HG03135 (cell line): ENCODE data around the gene GAS7.

ENCODE experiments used
- ATAC-seq: cut with Tn5 transposase; IDR thresholded peaks from one replicate; pipeline ENCODE4 v1.9.1; 2021; ENCODE audit warnings: mild to moderate bottlenecking, moderate library complexity; ENCODE audit not compliant: unreplicated experiment

GAS7 gene

DNA sequence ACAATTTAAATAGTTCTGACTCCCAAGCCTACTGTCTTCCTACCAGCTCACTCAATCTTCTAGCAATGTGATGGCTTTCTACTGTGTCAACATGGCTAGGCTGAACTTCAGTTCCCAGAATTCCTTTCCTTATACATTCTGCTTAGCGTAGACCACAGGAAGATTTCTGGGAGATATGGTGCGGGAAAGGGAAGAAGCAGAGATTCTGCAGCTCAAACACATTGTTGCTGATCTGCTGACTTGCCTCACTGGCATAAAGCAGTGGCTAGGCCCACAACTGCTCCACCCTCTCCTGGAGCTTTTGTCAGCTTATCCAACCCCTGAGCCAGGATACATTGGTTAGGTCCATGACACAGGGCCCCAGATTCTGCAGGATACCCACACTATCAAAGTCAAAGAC lies 58.8 kb downstream of the GAS7 start:
- no peak for ATAC-seq

DNA sequence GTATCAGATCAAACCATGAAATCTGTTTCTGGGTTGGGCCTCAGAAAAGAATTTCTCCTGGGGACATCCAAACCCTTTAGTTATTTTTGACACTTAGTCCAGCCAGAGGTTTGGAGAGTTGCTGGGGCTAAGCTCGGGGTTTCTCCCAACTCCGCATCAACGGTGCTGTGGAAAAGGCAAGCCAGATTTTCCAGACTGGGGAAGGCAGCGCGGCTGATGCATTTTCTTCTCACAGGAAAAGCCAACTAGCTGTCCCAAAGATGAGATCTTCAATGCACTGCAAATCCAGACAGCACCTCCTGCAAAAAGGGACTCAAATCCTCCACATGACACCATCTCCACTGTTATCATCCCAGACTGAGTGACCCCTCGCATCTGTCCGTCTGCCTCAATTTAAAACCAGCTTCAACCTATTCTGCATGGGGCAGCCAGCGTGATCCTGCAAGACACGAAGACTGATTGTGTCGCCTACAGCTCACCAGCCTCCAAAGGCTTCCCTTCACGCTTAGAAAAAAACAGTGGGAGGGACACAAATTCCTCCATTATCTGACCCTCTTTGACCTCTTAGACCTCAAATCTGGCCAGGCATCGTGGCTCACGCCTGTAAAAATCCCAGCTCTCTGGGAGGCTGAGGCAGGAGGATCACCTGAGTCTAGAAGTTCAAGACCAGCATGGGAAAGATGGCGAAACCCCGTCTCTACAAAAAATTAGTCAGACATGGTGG lies 62.0 kb downstream of the GAS7 start:
- no peak for ATAC-seq

DNA sequence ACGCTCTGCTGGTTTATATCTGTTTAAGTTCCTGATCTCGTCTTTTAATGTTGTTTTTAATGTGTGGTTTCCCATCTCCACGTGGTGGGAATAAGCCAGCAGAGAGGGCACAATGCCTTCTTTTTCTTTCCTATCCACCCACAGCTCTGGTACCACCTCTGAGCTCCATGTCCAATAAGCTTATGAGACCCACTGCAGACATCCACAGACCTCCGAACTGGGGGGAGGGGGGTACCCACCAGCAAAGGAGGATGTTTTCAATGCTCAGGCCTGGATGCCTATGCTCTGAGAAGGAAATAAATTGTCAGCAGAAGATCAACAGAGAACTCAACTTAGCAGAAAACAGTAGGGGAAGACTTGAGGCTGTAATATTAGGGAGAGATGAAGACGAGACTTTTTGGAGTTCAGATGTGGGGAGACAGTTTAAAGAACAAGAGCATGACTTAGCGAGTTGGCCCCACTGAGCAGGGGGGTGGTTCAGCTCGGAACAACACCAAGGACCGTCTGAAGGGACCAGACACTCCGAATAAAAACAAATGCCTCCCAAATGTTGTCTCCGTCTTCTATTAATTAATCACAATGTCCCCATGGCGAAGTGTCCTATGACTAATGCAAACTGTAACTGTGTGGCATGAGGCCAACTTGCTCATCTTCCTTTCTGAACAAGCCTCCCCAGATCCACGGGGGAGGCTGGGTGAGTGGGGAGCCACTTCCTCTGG lies 62.7 kb downstream of the GAS7 start:
- ATAC-seq, result no peak

GRCh38 chr17:10130677-10131076 lies 67.7 kb downstream of the GAS7 start:
- ATAC-seq, result no peak

DNA sequence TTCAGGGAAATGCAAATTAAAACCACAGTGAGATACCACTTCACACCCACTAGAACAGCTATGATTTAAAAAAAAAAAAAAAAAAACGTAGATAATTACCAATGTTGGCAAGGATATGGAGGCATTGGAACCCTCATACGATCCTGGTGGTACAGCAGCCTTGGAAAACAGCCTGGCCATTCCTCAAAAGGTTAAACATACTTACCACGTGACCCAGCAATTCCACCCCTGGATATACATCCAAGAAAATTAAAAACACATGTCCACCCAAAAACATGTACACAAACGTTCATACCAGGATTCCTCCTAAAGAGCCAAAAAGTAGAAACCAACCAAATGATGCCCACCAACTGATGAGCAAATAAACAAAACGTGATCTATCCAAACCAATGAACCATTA lies 68.1 kb downstream of the GAS7 start:
- ATAC-seq, result no peak

DNA sequence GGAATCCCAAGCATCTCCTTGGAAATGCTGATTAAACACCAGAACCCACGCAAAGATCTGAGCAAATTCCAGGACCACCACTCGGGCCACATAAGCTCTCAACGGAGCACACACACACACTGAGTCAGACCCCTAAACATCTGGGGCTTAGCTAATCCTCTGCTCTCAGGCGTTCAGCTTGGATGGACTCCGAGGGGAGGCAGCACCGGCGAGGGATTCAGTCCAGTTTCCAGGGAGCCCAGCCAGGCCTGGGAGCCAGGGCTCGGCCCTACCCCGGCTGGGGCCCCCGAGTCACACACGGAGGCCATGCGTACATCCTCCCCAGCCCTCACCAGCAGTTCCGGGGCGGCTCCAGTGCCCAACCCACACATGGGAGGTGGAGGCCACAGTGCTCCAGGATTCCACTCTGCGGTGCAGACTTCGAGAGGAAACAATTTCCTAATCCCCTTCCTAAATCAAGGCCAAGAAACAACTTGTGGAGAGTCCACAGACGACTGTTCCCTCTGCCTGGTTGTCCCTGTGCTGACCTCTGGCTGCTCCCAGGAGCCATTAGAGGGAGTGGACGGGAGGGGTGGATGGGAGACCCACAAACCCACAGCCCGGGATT lies 70.5 kb downstream of the GAS7 start:
- no peak for ATAC-seq

- no peak for ATAC-seq
These were observed 71.5 kb downstream of the GAS7 start for GRCh38 chr17:10126616-10127501.

- ATAC-seq, result no peak
These were observed 72.2 kb downstream of the GAS7 start for GRCh38 chr17:10126276-10126615.

DNA sequence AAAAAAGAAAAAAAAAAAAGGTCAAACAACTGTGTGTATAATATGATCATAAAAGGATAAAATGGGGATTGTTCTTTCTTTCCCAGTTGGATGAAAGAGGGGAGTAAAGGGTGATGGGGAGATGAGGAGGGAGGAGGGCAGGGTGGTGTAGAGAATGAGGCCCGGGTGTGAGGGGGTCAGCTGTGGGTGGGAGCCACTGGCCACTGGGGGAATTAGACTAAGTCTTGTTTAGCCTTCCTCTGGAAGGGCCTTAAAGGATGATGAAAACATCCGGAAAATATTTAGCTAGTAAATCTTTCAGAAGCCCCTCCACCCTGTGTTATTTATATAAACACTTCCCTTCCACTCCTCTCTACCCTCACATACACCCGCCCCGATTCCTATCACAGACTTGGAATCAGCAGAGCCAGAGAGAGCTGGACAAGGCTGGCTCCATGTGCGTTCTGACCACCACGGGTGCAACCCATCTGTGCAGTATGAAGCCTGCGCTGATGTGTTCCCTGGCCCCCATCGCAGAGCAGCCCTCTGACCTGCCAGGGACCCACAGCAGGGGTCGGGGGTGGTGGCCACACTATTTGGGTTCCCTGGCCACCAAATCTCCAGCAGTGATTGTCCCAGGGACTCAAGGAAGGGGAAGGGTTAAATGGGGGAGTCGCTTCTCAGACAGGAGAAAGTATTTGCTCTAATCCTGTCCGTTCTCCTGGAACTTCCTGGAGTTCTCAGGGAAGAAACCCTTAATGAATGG lies 72.7 kb downstream of the GAS7 start:
- ATAC-seq, result no peak

DNA sequence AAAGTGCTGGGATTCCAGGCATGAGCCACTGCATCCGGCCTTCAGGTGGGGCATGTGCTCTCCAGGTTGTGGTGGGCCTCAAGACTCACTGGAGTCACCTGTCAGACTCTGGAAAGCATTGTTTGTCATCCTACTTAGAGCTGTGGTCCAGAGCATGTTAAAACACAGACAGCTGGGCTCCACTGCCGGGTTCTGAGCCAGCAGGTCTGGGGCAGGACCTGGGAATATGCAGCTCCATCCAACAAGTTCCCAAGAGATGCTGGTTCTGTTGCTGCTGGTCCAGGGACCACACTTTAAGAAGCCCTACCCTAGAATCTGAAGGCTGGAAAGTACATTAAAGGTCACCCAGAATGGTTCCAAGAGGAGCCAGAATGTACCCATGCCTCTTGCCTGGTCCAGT lies 75.3 kb downstream of the GAS7 start:
- no peak for ATAC-seq

GRCh38 chr17:10121971-10122707 lies 76.3 kb downstream of the GAS7 start:
- no peak for ATAC-seq

GRCh38 chr17:10120749-10121148 lies 77.7 kb downstream of the GAS7 start:
- no peak for ATAC-seq

GRCh38 chr17:10120109-10120485 lies 78.3 kb downstream of the GAS7 start:
- no peak for ATAC-seq

GRCh38 chr17:10119203-10120108 lies 79.0 kb downstream of the GAS7 start:
- no peak for ATAC-seq

DNA sequence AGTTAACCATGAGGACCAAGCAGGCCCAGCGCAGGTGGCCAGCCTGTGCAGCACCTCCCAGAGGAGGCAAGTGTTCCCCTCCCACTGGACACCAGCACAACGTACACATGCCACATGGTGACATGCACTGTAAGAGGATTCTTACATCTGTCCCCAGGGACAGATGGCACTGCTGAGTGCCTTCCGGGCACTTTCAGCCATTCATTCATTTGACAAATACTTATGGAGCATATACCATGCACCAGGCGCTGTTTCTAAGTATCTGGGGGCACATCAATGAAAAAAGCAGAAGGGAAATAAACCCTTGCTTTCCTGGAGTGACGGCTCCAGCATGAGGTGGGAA lies 79.6 kb downstream of the GAS7 start:
- ATAC-seq, result no peak

- ATAC-seq, result no peak
These were observed 80.8 kb downstream of the GAS7 start for GRCh38 chr17:10117581-10118001.

DNA sequence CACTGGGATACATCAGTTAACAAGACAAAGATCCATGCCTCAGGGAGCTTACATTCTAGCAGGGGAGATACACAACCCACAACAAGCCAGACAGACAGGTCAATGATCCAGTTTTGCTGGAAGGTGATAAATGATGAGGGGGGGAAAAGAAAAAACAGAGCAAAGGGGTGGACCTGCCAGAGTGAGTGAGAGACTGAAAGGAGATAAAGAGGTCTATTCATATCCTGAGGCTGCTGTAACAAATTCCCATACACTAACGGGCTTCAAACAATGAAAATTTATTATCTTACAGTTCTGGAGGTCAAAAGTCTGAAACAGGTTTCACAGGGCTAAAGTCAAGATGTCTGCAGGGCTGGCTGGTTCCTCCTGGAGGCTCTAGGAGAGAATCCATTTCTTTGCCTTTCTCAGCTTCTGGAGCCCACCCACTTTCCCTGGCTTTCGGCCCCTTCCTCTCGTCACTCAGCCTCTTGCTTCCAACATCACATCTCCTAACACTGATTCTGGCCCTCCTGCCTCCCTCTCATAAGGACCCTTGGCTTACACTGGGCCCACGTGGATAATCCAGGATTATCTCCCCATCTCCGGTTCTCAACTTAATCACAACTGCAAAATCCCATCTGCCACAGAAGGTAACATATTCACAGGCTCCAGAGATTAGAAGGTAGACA lies 81.5 kb downstream of the GAS7 start:
- ATAC-seq, result no peak

GRCh38 chr17:10116267-10116666 lies 82.1 kb downstream of the GAS7 start:
- no peak for ATAC-seq

GRCh38 chr17:10115536-10115932 lies 82.9 kb downstream of the GAS7 start:
- no peak for ATAC-seq
